AG09309 (cell line): ENCODE results near the gene FILIP1.

Source experiments
- DNase-seq: peaks from one replicate; pipeline ENCODE4 v3.0.0-alpha.2; 2010; ENCODE audit warnings: low read depth
- H3K4me3 ChIP-seq: 2 replicates; pipeline ENCODE4 v1.5.1; 2011; ENCODE audit warnings: mild to moderate bottlenecking, low read depth, low read length, moderate library complexity; ENCODE audit not compliant: control insufficient read depth
- CTCF ChIP-seq: IDR thresholded peaks from 2 replicates; pipeline ENCODE4 v1.5.1; 2011; ENCODE audit warnings: mild to moderate bottlenecking, low read depth, low read length, inconsistent platforms; ENCODE audit not compliant: insufficient read depth, control insufficient read depth; ENCODE audit errors: missing control alignments

Gene FILIP1

DNA sequence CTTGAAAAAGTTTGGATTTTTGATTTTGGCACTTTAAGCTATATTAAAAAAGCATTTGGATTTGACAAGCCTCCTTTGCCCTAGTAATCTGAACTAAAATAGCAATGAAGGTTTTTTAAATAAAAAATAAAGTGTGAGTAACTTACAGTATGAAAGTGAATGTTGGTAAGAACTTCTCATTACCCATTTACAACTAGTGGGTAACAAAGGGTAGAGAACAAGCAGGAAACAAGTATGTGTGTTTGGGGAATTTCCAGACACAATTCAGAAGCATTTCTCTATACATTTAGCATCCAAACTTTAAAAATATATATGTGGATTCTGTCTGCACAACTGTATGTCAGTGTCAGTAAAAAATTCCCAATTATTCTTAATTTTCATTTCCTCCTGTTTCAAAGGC is 211.9 kb downstream of the FILIP1 start:
- H3K4me3 ChIP-seq = no peak overlapping the region
- TF ChIP-seq CTCF = no peak
- no peak for DNase-seq

GRCh38 chr6:75280131-75280855 is 213.3 kb downstream of the FILIP1 start:
- no peak for TF ChIP-seq CTCF
- H3K4me3 ChIP-seq = no peak overlapping the region
- no peak for DNase-seq

DNA sequence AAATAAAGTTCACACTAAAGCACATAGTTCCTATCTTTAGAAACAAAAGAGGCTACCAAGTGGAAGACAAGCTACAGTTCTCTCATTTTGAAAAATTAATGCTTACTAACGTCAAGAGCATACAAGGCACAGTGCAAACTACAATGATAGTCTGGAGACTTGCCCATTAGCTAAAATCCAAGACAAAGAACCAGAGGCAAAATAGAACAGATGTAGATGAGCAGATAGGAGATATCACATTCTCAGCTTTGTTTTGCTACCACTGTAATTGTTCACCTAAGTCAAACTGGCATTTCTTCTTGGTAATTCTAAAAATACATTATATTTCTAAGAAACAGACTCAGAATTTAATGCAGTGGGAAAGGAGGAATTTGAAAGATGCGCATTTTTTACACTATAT is 214.2 kb downstream of the FILIP1 start:
- no peak overlapping the region for H3K4me3 ChIP-seq
- DNase-seq = no peak
- no peak for TF ChIP-seq CTCF

GRCh38 chr6:75278474-75279077 is 215.0 kb downstream of the FILIP1 start:
- no peak for DNase-seq
- no peak overlapping the region for H3K4me3 ChIP-seq
- TF ChIP-seq CTCF = no peak

DNA sequence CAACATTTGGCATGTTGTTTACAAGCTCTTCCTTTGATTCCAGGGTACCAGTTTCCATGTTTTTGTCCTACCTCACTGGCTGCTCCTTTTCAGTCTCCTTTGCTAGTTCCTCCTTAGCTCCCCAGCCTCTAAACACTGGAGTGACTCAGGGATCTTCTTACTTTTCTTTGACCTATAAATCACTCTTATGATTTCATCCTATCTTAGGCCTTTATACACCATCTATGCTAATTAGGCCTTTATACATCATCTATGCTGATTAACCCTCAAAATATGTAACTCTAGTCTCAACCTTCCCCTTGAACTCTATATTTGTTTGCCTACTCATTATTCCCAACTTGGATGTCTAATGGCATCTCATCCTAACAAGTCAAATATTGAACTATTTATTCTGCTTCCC is 218.5 kb downstream of the FILIP1 start:
- no peak for TF ChIP-seq CTCF
- DNase-seq = peak; percentile 61
- H3K4me3 ChIP-seq = no peak overlapping the region

DNA sequence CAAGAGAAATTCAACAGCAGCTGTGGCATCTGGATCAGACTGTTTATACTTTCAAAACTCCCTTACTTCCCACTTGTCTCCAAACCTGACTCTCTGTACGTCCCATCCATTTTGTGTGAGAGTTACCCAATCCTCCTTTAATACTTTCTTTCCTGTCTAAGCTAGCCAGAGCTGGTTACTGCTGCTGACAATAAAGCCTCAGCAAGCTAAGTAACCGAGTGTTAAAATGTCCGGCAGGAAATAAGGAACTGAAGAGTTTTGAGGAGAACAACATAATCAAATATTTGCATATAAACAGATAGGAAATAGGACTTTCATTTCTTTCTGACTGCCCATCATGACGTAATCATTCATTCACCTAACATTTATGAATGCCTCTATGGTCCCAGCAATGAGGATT is 220.6 kb downstream of the FILIP1 start:
- no peak for TF ChIP-seq CTCF
- no peak overlapping the region for H3K4me3 ChIP-seq

More for the DNA sequence above, 220.6 kb downstream of the FILIP1 start:
- no peak for DNase-seq
